Colon (tissue), 2 donors: ENCODE results near the gene PGAP3.

Experiments
- FAIRE-seq: peaks from 2 replicates; lab custom pipeline; 2012; peaks lifted over from hg19 to GRCh38; lab: Jason Lieb, UNC
- donor health status: control.
- donor health status: control.

PGAP3 gene

DNA sequence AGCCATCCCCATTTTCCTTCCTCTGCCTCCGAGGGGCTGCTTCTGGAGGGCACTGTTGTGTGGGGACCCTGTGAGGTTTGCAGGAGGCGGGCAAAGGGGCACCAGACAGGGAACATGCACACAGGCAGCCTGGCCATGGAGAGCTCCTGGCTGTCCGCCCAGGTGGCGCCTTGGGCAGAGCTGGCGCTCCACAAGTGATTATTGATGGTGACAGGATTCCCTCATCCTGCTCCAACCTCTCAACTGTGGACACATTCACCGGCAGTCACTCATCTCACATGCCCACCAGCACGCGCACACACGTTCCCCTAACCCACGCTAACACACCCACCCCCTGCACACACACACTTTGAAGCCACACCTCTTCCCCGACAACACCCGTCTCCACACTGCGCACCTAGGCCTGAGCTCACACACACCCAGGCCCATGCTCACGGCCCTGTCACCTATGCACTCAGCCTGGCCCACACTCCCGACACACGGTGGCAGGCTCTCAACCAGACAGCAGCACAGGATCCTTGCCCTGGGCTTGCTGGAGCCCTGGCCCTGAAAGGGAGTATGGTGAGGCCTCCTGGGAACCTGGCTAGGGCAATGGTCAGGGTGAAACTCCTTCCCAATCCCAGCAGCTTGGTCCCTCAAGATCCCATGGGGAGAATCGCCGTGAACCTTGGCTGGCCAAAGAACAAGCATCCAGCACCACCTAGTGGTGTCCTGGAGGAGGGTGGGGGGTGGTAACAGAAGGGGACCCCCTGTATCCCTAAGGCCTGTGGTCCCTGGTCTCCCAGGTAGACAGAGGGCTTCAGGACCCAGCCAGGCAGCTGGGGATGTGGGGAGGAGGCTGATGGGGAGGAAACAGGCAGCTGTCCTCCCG lies 16.0 kb downstream of the PGAP3 start:
- no peak for FAIRE-seq

DNA sequence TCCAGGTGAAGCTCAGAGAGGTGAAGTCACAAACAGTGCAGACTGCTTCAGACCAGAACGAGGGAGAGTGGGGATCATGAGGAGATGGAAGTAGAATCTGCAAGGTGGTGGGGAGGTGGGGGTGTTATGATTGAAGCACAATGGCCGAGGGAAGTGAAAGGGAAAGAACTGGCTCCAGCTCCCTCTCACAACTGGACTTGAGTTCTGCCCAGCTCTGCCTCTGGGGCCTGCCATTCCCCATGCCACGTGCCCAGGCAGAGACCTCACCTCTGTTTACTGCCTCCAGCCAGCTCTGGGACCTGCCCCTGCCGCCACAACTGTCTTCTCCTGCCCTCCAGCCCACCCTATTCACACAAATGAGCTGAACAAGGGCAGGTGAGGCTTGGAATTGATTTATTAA lies 17.1 kb downstream of the PGAP3 start:
- FAIRE-seq: no peak

DNA sequence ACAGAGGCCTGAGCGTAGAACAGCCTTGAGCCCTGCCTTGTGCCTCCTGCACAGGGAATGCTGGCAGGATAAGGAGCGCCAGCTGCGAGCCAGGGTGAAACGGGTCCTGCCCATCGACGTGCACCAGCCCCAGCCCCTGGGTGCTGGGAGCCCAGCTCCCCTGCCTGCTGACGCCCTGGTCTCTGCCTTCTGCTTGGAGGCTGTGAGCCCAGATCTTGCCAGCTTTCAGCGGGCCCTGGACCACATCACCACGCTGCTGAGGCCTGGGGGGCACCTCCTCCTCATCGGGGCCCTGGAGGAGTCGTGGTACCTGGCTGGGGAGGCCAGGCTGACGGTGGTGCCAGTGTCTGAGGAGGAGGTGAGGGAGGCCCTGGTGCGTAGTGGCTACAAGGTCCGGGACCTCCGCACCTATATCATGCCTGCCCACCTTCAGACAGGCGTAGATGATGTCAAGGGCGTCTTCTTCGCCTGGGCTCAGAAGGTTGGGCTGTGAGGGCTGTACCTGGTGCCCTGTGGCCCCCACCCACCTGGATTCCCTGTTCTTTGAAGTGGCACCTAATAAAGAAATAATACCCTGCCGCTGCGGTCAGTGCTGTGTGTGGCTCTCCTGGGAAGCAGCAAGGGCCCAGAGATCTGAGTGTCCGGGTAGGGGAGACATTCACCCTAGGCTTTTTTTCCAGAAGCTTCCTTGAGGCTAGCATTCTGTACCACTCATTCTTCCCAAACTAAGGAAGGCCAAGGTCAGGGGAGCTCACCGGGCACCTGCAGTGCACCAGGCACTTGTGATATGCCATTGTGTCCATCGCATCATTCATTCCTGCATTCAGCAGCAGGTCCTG lies 17.7 kb downstream of the PGAP3 start:
- no peak for FAIRE-seq

DNA sequence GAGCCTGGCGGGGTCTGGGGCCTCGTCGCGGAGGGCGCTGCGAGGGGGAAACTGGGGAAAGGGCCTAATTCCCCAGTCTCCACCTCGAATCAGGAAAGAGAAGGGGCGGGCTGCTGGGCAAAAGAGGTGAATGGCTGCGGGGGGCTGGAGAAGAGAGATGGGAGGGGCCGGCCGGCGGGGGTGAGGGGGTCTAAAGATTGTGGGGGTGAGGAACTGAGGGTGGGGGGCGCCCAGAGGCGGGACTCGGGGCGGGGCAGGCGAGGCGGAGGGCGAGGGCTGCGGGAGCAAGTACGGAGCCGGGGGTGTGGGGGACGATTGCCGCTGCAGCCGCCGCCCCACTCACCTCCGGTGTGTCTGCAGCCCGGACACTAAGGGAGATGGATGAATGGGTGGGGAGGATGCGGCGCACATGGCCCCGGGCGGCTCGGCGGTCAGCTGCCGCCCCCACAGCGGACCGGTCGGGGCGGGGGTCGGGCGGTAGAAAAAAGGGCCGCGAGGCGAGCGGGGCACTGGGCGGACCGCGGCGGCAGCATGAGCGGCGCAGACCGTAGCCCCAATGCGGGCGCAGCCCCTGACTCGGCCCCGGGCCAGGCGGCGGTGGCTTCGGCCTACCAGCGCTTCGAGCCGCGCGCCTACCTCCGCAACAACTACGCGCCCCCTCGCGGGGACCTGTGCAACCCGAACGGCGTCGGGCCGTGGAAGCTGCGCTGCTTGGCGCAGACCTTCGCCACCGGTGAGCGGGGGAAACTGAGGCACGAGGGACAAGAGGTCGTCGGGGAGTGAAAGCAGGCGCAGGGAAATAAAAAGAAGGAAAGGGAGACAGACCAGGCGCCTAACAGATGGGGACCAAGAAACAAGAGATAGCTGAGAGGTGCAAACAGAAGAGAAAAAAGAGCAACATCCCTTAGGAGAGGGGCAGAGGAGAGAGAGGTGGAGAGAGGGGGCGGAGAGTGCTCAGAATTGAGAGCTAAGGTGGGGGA lies 19.6 kb downstream of the PGAP3 start, which contains the start of gene PNMT:
PNMT (plus strand) TSS at position 509 of the 980 bp plus-strand sequence; CDS start at position 532, 23 bp downstream.
- FAIRE-seq: no peak

DNA sequence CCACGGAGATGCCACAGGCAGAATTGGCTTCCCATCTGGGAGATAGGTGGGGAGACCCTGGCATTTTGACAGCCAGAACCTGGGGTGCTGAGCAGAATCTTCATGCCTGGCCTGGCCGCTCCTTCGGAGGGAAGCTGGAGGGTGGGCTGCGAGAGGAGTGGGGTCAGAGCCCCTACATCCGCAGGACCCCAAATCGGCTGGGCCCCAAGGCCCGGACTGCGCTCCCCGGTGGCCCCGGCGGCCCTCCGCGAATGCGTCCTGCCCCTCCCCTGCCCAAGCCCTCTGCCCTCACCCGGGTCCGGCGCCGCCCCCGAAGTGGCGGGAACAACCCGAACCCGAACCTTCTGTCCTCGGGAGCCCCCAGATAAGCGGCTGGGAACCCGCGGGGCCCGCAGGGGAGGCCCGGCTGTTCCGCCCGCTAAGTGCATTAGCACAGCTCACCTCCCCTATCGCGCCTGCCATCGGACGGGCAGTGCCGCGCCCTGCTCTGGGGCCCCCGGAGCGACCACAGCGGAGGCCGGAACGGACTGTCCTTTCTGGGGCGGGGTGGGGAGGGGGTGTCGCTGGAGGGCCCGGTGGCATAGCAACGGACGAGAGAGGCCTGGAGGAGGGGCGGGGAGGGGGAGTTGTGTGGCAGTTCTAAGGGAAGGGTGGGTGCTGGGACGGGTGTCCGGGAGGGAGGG lies 20.5 kb downstream of the PGAP3 start:
- FAIRE-seq: no peak

DNA sequence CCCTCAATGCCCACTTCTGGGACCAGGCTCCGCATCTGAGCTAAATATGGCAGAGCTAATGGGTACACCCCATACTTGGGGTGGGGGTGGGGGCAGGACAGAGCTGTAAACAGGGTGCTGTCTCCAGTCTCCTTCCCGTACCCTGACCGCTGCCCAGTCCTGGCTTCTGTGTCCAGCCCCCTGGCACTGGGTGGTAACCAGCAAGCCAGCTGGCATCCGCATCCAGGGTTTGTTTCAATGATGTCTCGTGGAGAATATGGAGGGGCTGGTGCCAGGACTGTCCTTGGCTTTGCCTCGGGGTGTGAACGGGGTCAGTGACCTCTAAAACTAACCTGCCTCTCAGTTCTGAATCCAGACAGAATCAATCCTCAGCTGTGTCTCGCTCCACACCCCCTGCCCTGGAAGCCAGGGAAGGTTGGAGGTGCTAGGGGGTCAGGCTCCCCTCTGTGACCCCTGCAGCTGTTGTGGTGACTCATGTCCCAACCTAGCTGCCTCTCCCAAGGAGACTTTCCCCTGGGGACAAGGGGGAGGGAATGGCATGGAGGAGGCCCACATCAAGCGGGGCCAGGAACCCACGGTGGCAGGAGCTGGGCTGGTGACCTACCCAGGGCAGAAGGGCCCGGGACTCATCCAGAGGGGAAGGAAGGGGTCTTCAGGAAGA lies 21.1 kb downstream of the PGAP3 start:
- no peak for FAIRE-seq

DNA sequence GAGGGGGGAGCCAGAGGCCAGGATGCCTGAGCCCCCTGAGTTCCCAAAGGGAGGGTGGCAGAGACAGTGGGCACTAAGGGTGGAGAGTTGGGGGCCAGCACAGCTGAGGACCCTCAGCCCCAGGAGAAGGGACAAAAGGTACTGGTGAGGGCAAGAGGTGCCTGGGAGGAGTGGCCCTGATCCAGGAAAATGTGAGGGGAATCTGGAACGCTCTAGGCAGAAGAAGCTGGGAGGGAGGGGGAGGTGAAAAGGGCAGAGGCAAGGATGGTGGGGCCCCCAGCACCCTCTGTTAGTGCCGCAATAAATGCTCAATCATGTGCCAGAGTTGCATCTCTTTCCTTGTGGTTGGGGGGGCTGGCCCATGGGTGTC lies 21.6 kb downstream of the PGAP3 start:
- no peak for FAIRE-seq

DNA sequence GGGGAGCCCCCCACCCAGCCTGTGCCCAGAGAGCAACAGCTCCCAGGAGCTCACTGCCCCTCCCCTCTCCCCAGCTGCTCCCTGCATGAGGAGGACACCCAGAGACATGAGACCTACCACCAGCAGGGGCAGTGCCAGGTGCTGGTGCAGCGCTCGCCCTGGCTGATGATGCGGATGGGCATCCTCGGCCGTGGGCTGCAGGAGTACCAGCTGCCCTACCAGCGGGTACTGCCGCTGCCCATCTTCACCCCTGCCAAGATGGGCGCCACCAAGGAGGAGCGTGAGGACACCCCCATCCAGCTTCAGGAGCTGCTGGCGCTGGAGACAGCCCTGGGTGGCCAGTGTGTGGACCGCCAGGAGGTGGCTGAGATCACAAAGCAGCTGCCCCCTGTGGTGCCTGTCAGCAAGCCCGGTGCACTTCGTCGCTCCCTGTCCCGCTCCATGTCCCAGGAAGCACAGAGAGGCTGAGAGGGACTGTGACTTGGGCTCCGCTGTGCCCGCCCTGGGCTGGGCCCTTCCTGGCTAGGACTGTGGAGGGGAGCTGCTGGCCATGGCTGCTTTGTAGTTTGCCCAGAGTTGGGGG lies 22.1 kb downstream of the PGAP3 start:
- FAIRE-seq: no peak

DNA sequence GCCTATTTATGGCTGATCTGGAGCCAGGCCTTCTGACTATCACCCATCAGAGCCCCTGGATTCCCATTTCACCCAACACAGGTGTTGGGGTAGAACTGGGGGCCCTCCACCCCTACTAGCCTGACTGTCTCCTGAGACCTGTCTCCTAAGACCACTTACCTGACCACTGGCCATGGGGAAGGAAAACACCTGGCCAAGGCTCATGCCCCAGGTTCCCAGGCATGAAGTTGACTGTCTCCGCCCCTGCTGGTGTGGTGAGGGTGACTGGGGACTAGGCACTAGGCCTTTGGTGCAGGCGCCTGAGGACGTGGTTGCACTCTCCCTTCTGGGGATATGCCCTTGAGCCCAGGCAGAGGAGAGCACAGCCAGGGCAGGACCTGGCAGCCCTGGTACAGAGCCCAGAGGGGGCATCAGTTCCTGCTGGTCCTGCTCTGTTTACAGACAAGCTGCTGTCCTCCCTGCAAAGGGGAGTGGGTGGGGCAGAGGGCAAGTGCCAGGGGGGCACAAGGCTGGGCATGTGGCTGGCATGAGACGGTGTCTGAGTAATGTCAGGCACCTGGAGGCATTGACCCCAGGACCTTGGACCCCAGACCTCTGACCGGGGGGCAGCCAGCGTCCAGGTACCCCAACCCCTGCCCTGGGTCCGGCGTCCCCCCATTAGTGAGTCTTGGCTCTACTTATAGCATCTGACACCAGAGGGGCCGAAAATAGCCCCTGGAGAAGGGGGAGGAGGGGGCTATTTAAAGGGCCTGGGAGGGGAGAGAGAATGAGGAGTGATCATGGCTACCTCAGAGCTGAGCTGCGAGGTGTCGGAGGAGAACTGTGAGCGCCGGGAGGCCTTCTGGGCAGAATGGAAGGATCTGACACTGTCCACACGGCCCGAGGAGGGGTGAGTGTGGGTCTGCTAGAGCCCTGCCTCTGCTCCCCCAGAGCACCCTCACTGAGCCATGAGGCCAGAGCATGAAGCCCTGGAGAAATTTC lies 23.0 kb downstream of the PGAP3 start, which contains the start of gene TCAP:
TCAP (plus strand) TSS at position 769 of the 981 bp plus-strand sequence; CDS start at position 780, 11 bp downstream.
- FAIRE-seq: no peak

DNA sequence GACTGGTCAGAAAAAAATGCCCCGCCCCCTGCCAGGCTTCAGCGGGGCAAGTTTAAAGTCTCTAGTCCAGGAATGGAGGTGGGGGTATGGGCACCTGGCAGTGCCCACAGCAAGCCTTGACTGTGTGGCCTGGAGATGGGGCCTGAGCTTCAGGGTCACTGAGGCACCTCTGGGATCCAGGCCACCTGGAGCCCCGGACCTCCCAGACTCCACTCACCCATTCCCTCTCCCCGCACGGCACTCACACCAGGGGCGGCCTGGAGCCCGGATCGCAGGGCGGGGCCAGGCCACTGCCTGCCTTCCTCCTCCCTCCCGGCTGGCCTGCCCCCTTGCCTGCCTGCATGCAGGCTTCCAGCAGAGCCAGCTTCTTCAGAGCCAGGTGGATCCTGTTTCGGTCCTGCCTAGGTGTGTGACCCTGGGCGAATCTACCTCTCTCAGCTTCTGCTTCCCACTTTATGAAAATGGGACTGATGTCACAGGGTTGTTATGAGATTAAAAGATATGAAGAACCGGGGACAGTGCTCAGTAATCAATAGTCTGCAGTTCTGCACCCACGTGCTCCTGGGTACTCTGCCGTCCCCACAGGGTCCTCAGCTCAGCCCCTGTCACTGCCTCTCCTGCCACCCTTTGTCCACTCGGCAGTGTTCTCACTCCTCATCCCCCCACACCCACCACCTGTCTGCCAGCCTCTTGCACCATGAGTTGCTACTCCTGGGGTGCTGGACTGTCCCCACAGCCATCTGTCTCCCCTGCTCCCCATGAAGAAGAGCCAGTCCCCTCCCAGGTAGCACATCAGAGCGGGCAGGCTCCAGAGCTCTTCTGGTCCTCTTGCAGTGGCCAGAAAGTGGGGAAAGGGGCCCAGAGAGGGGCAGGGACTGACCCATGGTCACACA lies 23.9 kb downstream of the PGAP3 start:
- FAIRE-seq: no peak

DNA sequence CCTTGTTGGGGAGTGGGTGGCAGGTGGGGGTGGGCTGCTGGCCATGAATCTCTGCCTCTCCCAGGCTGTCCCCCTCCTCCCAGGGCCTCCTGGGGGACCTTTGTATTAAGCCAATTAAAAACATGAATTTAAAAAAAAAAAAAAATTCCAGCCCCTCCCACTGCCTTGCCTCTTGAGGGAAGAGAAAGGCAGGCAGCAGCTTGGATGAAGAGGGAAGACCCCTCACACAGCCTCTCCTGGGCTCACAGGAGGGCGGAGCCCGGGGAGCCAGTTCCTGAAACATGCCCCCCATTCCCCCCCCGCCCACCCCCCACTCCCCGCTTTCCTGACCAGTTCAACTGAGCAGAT lies 24.5 kb downstream of the PGAP3 start:
- no peak for FAIRE-seq

DNA sequence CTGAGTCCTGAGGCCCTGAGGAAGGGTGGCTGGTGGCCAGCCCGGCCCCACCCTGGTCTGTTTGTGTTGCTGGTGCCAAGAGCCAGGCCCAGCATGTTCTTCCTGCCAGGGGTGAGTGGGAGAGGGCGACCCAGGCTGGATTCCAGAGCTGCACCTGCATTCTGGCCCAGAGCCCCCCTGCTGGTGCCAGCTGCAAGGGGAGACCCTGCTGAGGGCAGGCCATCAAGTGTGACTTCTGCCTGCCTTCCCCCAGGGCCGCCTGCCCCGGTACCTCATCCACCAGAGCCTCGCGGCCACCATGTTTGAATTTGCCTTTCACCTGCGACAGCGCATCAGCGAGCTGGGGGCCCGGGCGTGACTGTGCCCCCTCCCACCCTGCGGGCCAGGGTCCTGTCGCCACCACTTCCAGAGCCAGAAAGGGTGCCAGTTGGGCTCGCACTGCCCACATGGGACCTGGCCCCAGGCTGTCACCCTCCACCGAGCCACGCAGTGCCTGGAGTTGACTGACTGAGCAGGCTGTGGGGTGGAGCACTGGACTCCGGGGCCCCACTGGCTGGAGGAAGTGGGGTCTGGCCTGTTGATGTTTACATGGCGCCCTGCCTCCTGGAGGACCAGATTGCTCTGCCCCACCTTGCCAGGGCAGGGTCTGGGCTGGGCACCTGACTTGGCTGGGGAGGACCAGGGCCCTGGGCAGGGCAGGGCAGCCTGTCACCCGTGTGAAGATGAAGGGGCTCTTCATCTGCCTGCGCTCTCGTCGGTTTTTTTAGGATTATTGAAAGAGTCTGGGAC lies 25.1 kb downstream of the PGAP3 start:
- FAIRE-seq: no peak

DNA sequence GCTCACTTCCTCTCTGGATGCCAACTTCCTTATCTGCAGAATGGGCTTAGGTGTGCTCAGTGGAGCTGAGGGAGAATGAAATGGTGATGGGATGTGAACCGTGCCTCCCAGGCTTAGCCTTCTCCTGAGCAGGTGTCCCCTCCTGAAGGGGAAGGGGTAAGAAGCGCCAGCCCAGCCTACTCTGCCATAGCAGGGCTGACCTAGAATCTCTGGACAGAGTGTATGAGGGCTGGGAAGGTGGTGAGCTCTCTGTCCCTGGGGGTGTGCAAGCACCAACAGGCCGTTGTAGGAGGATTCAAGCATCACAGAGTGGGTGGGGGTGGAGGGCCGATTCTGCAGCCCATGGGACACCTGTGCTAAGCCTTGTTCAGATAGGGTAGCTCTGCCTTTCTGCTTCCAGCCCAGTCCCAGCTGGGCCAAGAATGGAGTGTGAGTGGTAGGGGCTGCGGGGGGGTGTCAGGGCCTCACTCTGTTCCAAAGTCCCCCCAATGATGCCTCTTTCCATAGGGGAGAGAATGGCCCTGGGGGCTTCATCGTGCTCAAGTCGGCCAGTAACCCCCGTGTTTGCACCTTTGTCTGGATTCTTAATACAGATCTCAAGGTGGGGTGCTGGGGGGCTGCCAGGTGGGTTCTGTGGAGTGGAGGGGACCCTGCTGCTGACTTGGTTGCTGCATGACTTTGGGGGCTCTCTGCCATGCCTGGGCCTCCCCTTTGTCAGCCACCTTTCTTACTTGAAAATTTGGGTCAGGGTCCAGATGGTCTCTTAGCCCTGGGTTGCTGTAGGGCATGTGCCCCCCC lies 25.9 kb downstream of the PGAP3 start:
- FAIRE-seq: no peak

DNA sequence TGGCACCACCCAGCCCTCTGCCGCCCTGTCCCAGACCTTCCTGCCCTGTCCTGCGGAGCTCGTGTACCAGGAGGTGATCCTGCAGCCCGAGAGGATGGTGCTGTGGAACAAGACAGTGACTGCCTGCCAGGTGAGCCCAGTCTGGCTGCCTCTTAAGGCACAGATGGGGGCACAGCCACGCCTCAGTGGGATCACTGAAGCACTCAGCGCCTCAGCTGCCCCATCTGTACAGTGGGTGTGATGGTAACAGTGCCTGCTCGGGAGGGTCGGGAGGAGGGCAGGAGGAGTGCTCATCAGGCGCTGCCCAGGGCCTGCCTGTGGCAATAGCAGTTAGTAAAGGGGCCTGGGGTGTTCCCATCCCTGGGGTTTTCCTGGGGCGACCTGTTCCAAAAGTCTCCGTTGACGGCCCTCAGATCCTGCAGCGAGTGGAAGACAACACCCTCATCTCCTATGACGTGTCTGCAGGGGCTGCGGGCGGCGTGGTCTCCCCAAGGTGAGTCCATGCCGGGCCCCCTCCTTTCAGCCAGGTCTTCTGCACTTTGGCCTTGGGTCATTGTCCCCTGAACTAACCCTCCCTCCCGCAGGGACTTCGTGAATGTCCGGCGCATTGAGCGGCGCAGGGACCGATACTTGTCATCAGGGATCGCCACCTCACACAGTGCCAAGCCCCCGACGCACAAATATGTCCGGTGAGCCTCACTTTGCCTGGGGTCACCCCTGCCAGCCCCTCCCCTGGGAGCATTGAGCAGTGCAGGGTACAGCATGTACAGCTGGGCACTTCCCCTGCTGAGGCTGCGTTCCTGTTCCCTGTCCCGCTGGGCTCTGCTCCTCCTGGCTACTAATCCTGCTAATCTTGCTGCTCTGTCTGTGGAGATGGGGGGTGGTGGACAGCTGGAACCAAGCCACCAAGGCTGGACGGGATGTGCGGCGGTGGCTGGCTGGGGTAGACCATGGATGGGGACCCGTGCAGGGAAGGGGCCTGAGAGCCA lies 27.2 kb downstream of the PGAP3 start:
- no peak for FAIRE-seq

DNA sequence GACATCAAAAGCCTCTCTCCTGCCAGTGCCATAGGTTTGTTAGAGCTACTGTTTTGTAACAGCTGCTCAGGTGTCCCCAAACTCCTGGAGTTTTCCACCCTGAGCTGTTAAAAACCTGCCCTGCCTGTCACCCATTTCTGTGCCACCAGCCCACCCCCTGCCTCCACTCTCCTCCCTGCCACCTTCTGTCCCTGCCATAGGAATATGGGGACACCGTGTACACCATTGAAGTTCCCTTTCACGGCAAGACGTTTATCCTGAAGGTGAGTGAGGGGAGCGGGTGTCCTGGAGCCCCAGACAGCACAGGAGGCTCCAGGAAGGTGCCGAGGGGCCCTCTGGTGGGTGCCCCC lies 27.9 kb downstream of the PGAP3 start:
- FAIRE-seq: no peak
